HepG2 (cell line): Measurements from ENCODE around the gene MST1. TPM values are rescaled to one million over a fixed set of nuclear protein-coding genes. Genes with fewer than 3 reads are reported as not detected.

Experiments used
- ATAC-seq: fragments of 200-7000 bp; cut with Tn5 transposase; 3 replicates; pipeline ENCODE4 v1.9.1; 2020; ENCODE audit warnings: mild to moderate bottlenecking, moderate library complexity
- BruUV-seq: library from RNA; stranded (reverse); fragments of 400-500 nt; replicated peaks from 2 replicates; lab custom pipeline; 2021; lab: Mats Ljungman, UMichigan
- CTCF ChIA-PET: fragments of 300-600 bp; formaldehyde crosslinking; extraction: SDS; loops from one replicate; lab custom pipeline; 2021; ENCODE audit warnings: low total read pairs, inconsistent platforms, low intra/inter-chr PET ratio; lab: Yijun Ruan, JAX
- POLR2A ChIA-PET: fragments of 350-600 bp; sonication (Branson Sonifier 250); formaldehyde crosslinking; loops from one replicate; lab custom pipeline; 2020; ENCODE audit warnings: antibody characterized with exemption, inconsistent platforms; lab: Yijun Ruan, JAX
- DNase-seq: peaks from one replicate; pipeline ENCODE4 v3.0.0-alpha.2; 2015; ENCODE audit warnings: low spot score
- FAIRE-seq: peaks from 3 replicates; lab custom pipeline; 2011; peaks lifted over from hg19 to GRCh38; lab: Jason Lieb, UNC
- H2AFZ ChIP-seq: one replicate; pipeline ENCODE4 v1.6.1; 2011; ENCODE audit warnings: low read length, inconsistent platforms
- H3K27ac ChIP-seq: fragments of 300-600 bp; 3 replicates; pipeline ENCODE4 v1.8.0; 2011; ENCODE audit warnings: mixed run types, mild to moderate bottlenecking, mixed read lengths, low read length, inconsistent platforms; ENCODE audit not compliant: insufficient read depth; ENCODE audit errors: extremely low read length
- H3K27me3 ChIP-seq, 2 experiments: fragments of 200-600 bp in 1 of 2; 2 replicates in 1 of 2; 3 replicates in 1 of 2; pipeline versions ENCODE4 v1.6.0 to v1.8.0; 2011; ENCODE audit warnings: low read length in 2 of 2, mild to moderate bottlenecking in 2 of 2, moderate library complexity in 2 of 2, inconsistent platforms in 1 of 2; ENCODE audit not compliant: insufficient read depth in 2 of 2, control insufficient read depth in 1 of 2
- H3K36me3 ChIP-seq, 2 experiments: fragments of 200-600 bp in 1 of 2; replicated peaks in 1 of 2; 2 replicates in 1 of 2; 3 replicates in 1 of 2; pipeline versions ENCODE4 v1.5.1 to v1.8.0; 2011; ENCODE audit warnings: low read length in 2 of 2, inconsistent platforms in 1 of 2; ENCODE audit not compliant: insufficient read depth in 2 of 2, control insufficient read depth in 1 of 2
- H3K4me1 ChIP-seq: 2 replicates; pipeline ENCODE4 v1.5.1; 2012; ENCODE audit warnings: low read length, inconsistent platforms; ENCODE audit not compliant: insufficient read depth
- H3K4me2 ChIP-seq: 2 replicates; pipeline ENCODE4 v1.6.0; 2011; ENCODE audit warnings: low read depth, low read length, inconsistent platforms
- H3K4me3 ChIP-seq, 3 experiments: fragments of 200-600 bp in 1 of 3; sonication (generic), shearing (Covaris generic) in 1 of 3; replicated peaks in 1 of 3; 2 replicates each; pipeline ENCODE4 v1.5.1; 2011 to 2016; ENCODE audit warnings: low read length in 3 of 3, inconsistent platforms in 2 of 3, low read depth in 2 of 3, mild to moderate bottlenecking in 2 of 3, control low read depth in 1 of 3, mixed read lengths in 1 of 3; ENCODE audit not compliant: insufficient read depth in 1 of 3
- H3K79me2 ChIP-seq: one replicate; pipeline ENCODE4 v1.6.1; 2011; ENCODE audit warnings: low read length, inconsistent platforms; ENCODE audit not compliant: insufficient read depth
- H3K9ac ChIP-seq: 2 replicates; pipeline ENCODE4 v1.6.0; 2011; ENCODE audit warnings: mild to moderate bottlenecking, low read depth, low read length, inconsistent platforms; ENCODE audit not compliant: insufficient read depth
- H3K9me3 ChIP-seq: 2 replicates; pipeline ENCODE4 v1.5.1; 2012; ENCODE audit warnings: mild to moderate bottlenecking, low read length
- H4K20me1 ChIP-seq: 2 replicates; pipeline ENCODE4 v1.6.0; 2011; ENCODE audit warnings: inconsistent platforms, mild to moderate bottlenecking, low read length, moderate library complexity; ENCODE audit not compliant: insufficient read depth
- AGO2 ChIP-seq: fragments of 200-400 bp; formaldehyde crosslinking; optimal IDR thresholded peaks from 2 replicates; pipeline ENCODE3; 2017; ENCODE audit warnings: mild to moderate bottlenecking, low read depth, low read length, moderate library complexity
- GFI1 ChIP-seq: sonication (generic); formaldehyde crosslinking; IDR thresholded peaks from 2 replicates; pipeline ENCODE4 v1.5.0; 2020; ENCODE audit warnings: missing genetic modification reagents, mild to moderate bottlenecking, borderline replicate concordance
- NR2C2 ChIP-seq: sonication (generic); formaldehyde crosslinking; IDR thresholded peaks from 2 replicates; pipeline ENCODE4 v1.4.0; 2020; ENCODE audit warnings: missing genetic modification reagents, mild to moderate bottlenecking, moderate library complexity, borderline replicate concordance
- TCF7 ChIP-seq: sonication (generic); IDR thresholded peaks from 2 replicates; pipeline ENCODE4 v1.6.1; 2016; ENCODE audit warnings: antibody characterized with exemption, low read depth
- ZC3H13 ChIP-seq: sonication (generic); formaldehyde crosslinking; IDR thresholded peaks from 2 replicates; pipeline ENCODE4 v1.8.1; 2023; ENCODE audit warnings: mild to moderate bottlenecking, missing genetic modification reagents, moderate library complexity
- ZMYM2 ChIP-seq: sonication (generic); formaldehyde crosslinking; IDR thresholded peaks from 2 replicates; pipeline ENCODE4 v1.8.0; 2022; ENCODE audit warnings: mild to moderate bottlenecking, missing genetic modification reagents
- WGBS: methylation state at CpG from one replicate; pipeline ENCODE4 v1.1.6; 2017; ENCODE audit warnings: low lambda C conversion rate; 5-methylcytosine and 5-hydroxymethylcytosine counted together
- in situ Hi-C: cut with HindIII; loops from 2 replicates; pipeline ENCODE4 v1.10.0; 2017; ENCODE audit warnings: low pct_unique_long_range_greater_than_20kb; ENCODE audit not compliant: extremely low pct_ligation_motif_present
- intact Hi-C: fragments of 100-400 bp; cut with micrococcal nuclease; formaldehyde crosslinking; loops from one replicate; pipeline ENCODE4 v1.10.0; 2022; ENCODE audit not compliant: unreplicated experiment
- polyA plus RNA-seq, 8 experiments: library from polyadenylated mRNA; depleted of rRNA in 3 of 8; stranded (reverse) in 7 of 8; unstranded in 1 of 8; fragments of >200 nt; fragmentation: Illumina TruSeq in 4 of 8; extraction: Trizol in 4 of 8; gene quantifications; 2 replicates each; pipeline versions ENCODE4 v1.2.1 to v1.2.3, GENCODE V29; 2011 to 2016; ENCODE audit warnings: low read depth in 4 of 8, missing spikeins in 1 of 8, mixed read lengths in 1 of 8; ENCODE audit not compliant: insufficient read depth in 1 of 8
- total RNA-seq, 5 experiments: library from RNA; depleted of rRNA; stranded (reverse); fragments of >200 nt; fragmentation: Illumina TruSeq; extraction: Trizol; gene quantifications; 2 replicates each; pipeline ENCODE4 v1.2.3, GENCODE V29; 2016; ENCODE audit warnings: low read depth in 1 of 5
- TF ChIP-seq, protein P1 (sequence below): sonication (generic); formaldehyde crosslinking; IDR thresholded peaks from 2 replicates; pipeline ENCODE4 v1.5.0; 2020; ENCODE audit warnings: mild to moderate bottlenecking, missing genetic modification reagents, borderline replicate concordance
- TF ChIP-seq, protein P2 (sequence below): sonication (generic); formaldehyde crosslinking; IDR thresholded peaks from 2 replicates; pipeline ENCODE4 v1.5.1; 2020; ENCODE audit warnings: mild to moderate bottlenecking, missing genetic modification reagents, moderate library complexity

The MST1 gene
- total and polyA plus RNA-seq, 2 of the 13 experiments (the other 11 are each of a cell fraction or from before 2014, with no cell fraction given), result 189 to 452 TPM

DNA sequence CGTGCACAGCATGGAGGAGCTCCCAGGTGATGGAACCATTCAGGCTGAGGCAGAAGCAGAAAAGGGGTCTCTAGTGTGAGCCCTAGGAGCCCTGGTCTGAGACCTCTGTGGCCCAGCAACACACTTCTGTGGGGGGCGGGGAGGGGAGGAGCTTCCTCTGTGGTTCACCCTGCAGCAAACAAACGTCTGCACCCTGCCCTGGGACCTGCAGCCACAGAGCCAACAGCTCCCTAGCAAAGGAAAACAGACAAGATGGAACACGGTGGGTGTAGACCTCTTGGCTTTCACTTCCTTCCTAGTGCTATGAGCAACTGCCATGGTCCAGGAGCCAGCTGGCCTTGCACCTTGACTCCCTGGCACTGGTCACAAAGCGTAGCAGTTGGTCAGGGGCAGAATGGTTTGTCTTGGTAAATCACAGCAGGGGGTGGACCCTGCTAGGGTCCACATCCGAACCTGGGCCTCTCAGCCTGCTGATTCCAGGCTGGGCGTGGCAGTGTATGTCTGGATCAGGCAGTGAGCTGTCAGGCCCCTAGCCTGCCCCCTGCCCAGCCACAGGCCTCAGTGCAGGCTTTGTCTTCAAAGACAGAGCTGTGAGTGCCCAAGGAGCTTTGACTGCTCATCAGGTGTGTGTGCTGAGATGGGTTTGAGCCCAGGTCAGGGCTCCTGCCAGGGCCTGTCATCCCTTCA is 23.5 kb upstream of the MST1 start:
- ATAC-seq, result peak; percentile 42
- DNase-seq, result no peak
- H2AFZ ChIP-seq, result no peak overlapping the region
- 56% methylated on average over 3 of the region's 7 CpGs for WGBS
- H3K9ac ChIP-seq, result no peak overlapping the region
- no peaks in the 10 kb centered on the region for H3K79me2 ChIP-seq
- TF ChIP-seq, protein P1, sequence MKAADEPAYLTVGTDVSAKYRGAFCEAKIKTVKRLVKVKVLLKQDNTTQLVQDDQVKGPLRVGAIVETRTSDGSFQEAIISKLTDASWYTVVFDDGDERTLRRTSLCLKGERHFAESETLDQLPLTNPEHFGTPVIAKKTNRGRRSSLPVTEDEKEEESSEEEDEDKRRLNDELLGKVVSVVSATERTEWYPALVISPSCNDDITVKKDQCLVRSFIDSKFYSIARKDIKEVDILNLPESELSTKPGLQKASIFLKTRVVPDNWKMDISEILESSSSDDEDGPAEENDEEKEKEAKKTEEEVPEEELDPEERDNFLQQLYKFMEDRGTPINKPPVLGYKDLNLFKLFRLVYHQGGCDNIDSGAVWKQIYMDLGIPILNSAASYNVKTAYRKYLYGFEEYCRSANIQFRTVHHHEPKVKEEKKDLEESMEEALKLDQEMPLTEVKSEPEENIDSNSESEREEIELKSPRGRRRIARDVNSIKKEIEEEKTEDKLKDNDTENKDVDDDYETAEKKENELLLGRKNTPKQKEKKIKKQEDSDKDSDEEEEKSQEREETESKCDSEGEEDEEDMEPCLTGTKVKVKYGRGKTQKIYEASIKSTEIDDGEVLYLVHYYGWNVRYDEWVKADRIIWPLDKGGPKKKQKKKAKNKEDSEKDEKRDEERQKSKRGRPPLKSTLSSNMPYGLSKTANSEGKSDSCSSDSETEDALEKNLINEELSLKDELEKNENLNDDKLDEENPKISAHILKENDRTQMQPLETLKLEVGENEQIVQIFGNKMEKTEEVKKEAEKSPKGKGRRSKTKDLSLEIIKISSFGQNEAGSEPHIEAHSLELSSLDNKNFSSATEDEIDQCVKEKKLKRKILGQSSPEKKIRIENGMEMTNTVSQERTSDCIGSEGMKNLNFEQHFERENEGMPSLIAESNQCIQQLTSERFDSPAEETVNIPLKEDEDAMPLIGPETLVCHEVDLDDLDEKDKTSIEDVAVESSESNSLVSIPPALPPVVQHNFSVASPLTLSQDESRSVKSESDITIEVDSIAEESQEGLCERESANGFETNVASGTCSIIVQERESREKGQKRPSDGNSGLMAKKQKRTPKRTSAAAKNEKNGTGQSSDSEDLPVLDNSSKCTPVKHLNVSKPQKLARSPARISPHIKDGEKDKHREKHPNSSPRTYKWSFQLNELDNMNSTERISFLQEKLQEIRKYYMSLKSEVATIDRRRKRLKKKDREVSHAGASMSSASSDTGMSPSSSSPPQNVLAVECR (CRISPR knock-in tag), result 0 out of 2 replicates have a peak, but pooled peaks have one; percentile 4
- TF ChIP-seq TCF7 (no peak), NR2C2 (CRISPR knock-in tag) (no peak), ZC3H13 (CRISPR knock-in tag) (0 out of 2 replicates have a peak, but pooled peaks have one; percentile 40), GFI1 (peak; percentile 71; the same call in 1 of the 2 replicates), AGO2 (peak; percentile 5), ZMYM2 (CRISPR knock-in tag) (no peak)
- TF ChIP-seq, protein P2, sequence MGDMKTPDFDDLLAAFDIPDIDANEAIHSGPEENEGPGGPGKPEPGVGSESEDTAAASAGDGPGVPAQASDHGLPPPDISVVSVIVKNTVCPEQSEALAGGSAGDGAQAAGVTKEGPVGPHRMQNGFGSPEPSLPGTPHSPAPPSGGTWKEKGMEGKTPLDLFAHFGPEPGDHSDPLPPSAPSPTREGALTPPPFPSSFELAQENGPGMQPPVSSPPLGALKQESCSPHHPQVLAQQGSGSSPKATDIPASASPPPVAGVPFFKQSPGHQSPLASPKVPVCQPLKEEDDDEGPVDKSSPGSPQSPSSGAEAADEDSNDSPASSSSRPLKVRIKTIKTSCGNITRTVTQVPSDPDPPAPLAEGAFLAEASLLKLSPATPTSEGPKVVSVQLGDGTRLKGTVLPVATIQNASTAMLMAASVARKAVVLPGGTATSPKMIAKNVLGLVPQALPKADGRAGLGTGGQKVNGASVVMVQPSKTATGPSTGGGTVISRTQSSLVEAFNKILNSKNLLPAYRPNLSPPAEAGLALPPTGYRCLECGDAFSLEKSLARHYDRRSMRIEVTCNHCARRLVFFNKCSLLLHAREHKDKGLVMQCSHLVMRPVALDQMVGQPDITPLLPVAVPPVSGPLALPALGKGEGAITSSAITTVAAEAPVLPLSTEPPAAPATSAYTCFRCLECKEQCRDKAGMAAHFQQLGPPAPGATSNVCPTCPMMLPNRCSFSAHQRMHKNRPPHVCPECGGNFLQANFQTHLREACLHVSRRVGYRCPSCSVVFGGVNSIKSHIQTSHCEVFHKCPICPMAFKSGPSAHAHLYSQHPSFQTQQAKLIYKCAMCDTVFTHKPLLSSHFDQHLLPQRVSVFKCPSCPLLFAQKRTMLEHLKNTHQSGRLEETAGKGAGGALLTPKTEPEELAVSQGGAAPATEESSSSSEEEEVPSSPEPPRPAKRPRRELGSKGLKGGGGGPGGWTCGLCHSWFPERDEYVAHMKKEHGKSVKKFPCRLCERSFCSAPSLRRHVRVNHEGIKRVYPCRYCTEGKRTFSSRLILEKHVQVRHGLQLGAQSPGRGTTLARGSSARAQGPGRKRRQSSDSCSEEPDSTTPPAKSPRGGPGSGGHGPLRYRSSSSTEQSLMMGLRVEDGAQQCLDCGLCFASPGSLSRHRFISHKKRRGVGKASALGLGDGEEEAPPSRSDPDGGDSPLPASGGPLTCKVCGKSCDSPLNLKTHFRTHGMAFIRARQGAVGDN, result peak; percentile 38
- TF ChIP-seq, all 625 proteins: peak for 5
- no TSS peak for BruUV-seq
- in situ Hi-C loops (no loop called here), intact Hi-C loops (no loop called here)
- Histone ChIP-seq H3K27ac (peak overlapping the region; percentile 40), H3K27me3 (no peaks in the 10 kb centered on the region), H3K4me2 (0 out of 2 replicates have a peak overlapping the region, but pooled peaks have one; percentile 6), H3K9me3 (no peaks in the 10 kb centered on the region), H3K36me3 (peaks cover 0 to 10% of the 10 kb centered on the region in 2 experiments; a peak in 4 of 5 replicates), H3K4me1 (peaks cover 23% of the 10 kb centered on the region), H4K20me1 (no peaks in the 10 kb centered on the region), H3K4me3 (no peak overlapping the region)
- no peak for FAIRE-seq
- CTCF ChIA-PET, result no interaction called here
- POLR2A ChIA-PET, result no interaction called here
